GM12878 (cell line): ENCODE measurements around the gene RBX1. TPM values are rescaled to one million over a fixed set of nuclear protein-coding genes. Genes with fewer than 3 reads are reported as not detected.

Experiments used
- ATF3 ChIP-seq: IDR thresholded peaks from 2 replicates; pipeline ENCODE4 v1.6.1; 2011; ENCODE audit warnings: low read depth, mild to moderate bottlenecking, low read length, moderate library complexity, borderline replicate concordance; ENCODE audit errors: extremely low read depth
- BACH1 ChIP-seq: fragments of 450-650 bp; IDR thresholded peaks from 2 replicates; pipeline ENCODE4 v1.6.1; 2017; ENCODE audit warnings: mild to moderate bottlenecking, borderline replicate concordance
- BCL3 ChIP-seq: IDR thresholded peaks from 2 replicates; pipeline ENCODE4 v1.6.1; 2011; ENCODE audit warnings: borderline replicate concordance, low read depth, mild to moderate bottlenecking, moderate library complexity, low read length; ENCODE audit not compliant: insufficient read depth, poor library complexity, severe bottlenecking
- FOXM1 ChIP-seq: IDR thresholded peaks from 2 replicates; pipeline ENCODE4 v1.6.1; 2012; ENCODE audit warnings: low read depth, mild to moderate bottlenecking, inconsistent platforms, low read length, moderate library complexity
- IRF3 ChIP-seq: fragments of 450-650 bp; IDR thresholded peaks from 2 replicates; pipeline ENCODE4 v1.6.1; 2014; ENCODE audit warnings: mild to moderate bottlenecking
- JUNB ChIP-seq: IDR thresholded peaks from 2 replicates; pipeline ENCODE4 v1.6.1; 2016; ENCODE audit warnings: antibody characterized with exemption, mild to moderate bottlenecking
- MEF2A ChIP-seq: IDR thresholded peaks from 2 replicates; pipeline ENCODE4 v1.6.1; 2011; ENCODE audit warnings: low read depth, mild to moderate bottlenecking, low read length, moderate library complexity; ENCODE audit not compliant: insufficient read depth
- NFYA ChIP-seq: IDR thresholded peaks from 2 replicates; pipeline ENCODE4 v1.6.1; 2011; ENCODE audit warnings: low read depth, mild to moderate bottlenecking, low read length, improper control_type of control experiment, borderline replicate concordance
- NR2F1 ChIP-seq: fragments of 450-650 bp; conservative IDR thresholded peaks from 2 replicates; pipeline ENCODE4 v1.6.1; 2017; ENCODE audit warnings: mild to moderate bottlenecking
- PAX8 ChIP-seq: fragments of 450-650 bp; IDR thresholded peaks from 2 replicates; pipeline ENCODE4 v1.6.1; 2017; ENCODE audit warnings: mild to moderate bottlenecking, moderate library complexity
- POLR2A ChIP-seq: IDR thresholded peaks from 2 replicates; pipeline ENCODE4 v1.6.1; 2011; ENCODE audit warnings: low read depth, mild to moderate bottlenecking, low read length
- POLR2AphosphoS5 ChIP-seq: IDR thresholded peaks from 2 replicates; pipeline ENCODE4 v1.6.1; 2011; ENCODE audit warnings: mild to moderate bottlenecking, low read length, inconsistent platforms
- RAD51 ChIP-seq: fragments of 450-650 bp; IDR thresholded peaks from 2 replicates; pipeline ENCODE4 v1.6.1; 2016; ENCODE audit warnings: moderate library complexity, mild to moderate bottlenecking, inconsistent platforms
- RELA ChIP-seq: fragments of 450-650 bp; IDR thresholded peaks from 2 replicates; pipeline ENCODE4 v1.8.0; 2014; ENCODE audit warnings: borderline replicate concordance; ENCODE audit not compliant: partially characterized antibody
- REST ChIP-seq: IDR thresholded peaks from 2 replicates; pipeline ENCODE4 v1.6.1; 2012; ENCODE audit warnings: mild to moderate bottlenecking, low read depth, low read length
- SIN3A ChIP-seq: IDR thresholded peaks from 2 replicates; pipeline ENCODE4 v1.6.1; 2012; ENCODE audit warnings: low read depth, low read length, improper control_type of control experiment
- SMARCA5 ChIP-seq: fragments of 450-650 bp; IDR thresholded peaks from 2 replicates; pipeline ENCODE4 v1.6.1; 2017; ENCODE audit warnings: mild to moderate bottlenecking
- SPI1 ChIP-seq: IDR thresholded peaks from 2 replicates; pipeline ENCODE4 v1.6.1; 2011; ENCODE audit warnings: low read depth, mild to moderate bottlenecking, low read length, moderate library complexity, borderline replicate concordance; ENCODE audit not compliant: insufficient read depth
- SREBF1 ChIP-seq: IDR thresholded peaks from 2 replicates; pipeline ENCODE4 v1.6.1; 2012; ENCODE audit warnings: mild to moderate bottlenecking, low read length
- TCF12 ChIP-seq: IDR thresholded peaks from 2 replicates; pipeline ENCODE4 v1.6.1; 2011; ENCODE audit warnings: low read depth, mild to moderate bottlenecking, low read length
- TCF7 ChIP-seq: IDR thresholded peaks from 2 replicates; pipeline ENCODE4 v1.6.1; 2014; ENCODE audit warnings: antibody characterized with exemption, borderline replicate concordance
- YBX1 ChIP-seq: fragments of 450-650 bp; IDR thresholded peaks from 2 replicates; pipeline ENCODE4 v1.6.1; 2016; ENCODE audit warnings: antibody characterized with exemption
- ZBED1 ChIP-seq: IDR thresholded peaks from 2 replicates; pipeline ENCODE4 v1.6.1; 2016; ENCODE audit warnings: borderline replicate concordance
- ZZZ3 ChIP-seq: IDR thresholded peaks from 2 replicates; pipeline ENCODE4 v1.6.1; 2011; ENCODE audit warnings: low read depth; ENCODE audit not compliant: control insufficient read depth, insufficient read length
- polyA plus RNA-seq, 11 experiments: library from polyadenylated mRNA; depleted of rRNA in 4 of 11; unstranded in 6 of 11; stranded (reverse) in 5 of 11; fragments of >200 nt; fragmentation: Nextera tagmentation in 4 of 11; fragmentation: Illumina TruSeq in 1 of 11; extraction: Ambion mirVana in 4 of 11; extraction: Trizol in 1 of 11; gene quantifications; 1 replicate in 1 of 11; 2 replicates in 10 of 11; pipeline versions ENCODE4 v1.2.1 to v1.2.3, GENCODE V29; 2011 to 2016; ENCODE audit warnings: inconsistent platforms in 2 of 11, missing spikeins in 2 of 11, low read depth in 1 of 11
- total RNA-seq, 4 experiments: library from RNA; depleted of rRNA in 3 of 4; stranded (reverse); fragments of >200 nt in 3 of 4; fragmentation: Illumina TruSeq in 1 of 4; extraction: Trizol in 1 of 4; gene quantifications; 2 replicates each; pipeline versions ENCODE4 v1.2.1 to v1.2.3, GENCODE V29; 2013 to 2021

The RBX1 gene
- total and polyA plus RNA-seq, 10 of the 15 experiments (the other 5 are each of a cell fraction or from before 2014, with no cell fraction given), result 71.2 to 468 (median 184) TPM

- no peak for TF ChIP-seq BCL3
- no peak for TF ChIP-seq BACH1
- no peak for TF ChIP-seq ZZZ3
- no peak for TF ChIP-seq YBX1
- no peak for TF ChIP-seq RELA
- peak; percentile 69; the same call in 1 of the 2 replicates for TF ChIP-seq POLR2A
- TF ChIP-seq NR2F1, result peak; percentile 78
- TF ChIP-seq JUNB, result no peak
- no peak for TF ChIP-seq REST
- TF ChIP-seq POLR2AphosphoS5, result peak; percentile 22; the same call in 1 of the 2 replicates
- peak; percentile 42; the same call in 1 of the 2 replicates for TF ChIP-seq SIN3A
- peak; percentile 89 for TF ChIP-seq RAD51
- no peak for TF ChIP-seq SREBF1
- TF ChIP-seq ZBED1, result no peak
- TF ChIP-seq SMARCA5, result peak; percentile 13; the same call in 1 of the 2 replicates
- no peak for TF ChIP-seq MEF2A
- no peak for TF ChIP-seq FOXM1
- TF ChIP-seq PAX8, result no peak
- no peak; the same call in 1 of the 2 replicates for TF ChIP-seq TCF12
- TF ChIP-seq ATF3, result peak; percentile 75; the same call in 1 of the 2 replicates
- no peak for TF ChIP-seq NFYA
- TF ChIP-seq SPI1, result no peak
- no peak for TF ChIP-seq TCF7
- no peak for TF ChIP-seq IRF3
These were observed 71.5 kb downstream of the RBX1 start (continued) for GRCh38 chr22:41022470-41023298.
